ENCODE measurements around the gene GBX2. TPM values are rescaled to one million over a fixed set of nuclear protein-coding genes. Genes with fewer than 3 reads are reported as not detected.

Gene GBX2
- total RNA-seq, 4 donors from 2014 or later, result not detected

- TF ChIP-seq CTCF (IDR thresholded peaks at IDR 0.05; ENCODE audit: low read depth), result no peak
Measured at GRCh38 chr2:236120141-236120601, 48.0 kb downstream of the GBX2 start.

GRCh38 chr2:236119476-236119875, 48.7 kb downstream of the GBX2 start:
- no peak for TF ChIP-seq CTCF (IDR thresholded peaks at IDR 0.05; ENCODE audit: low read depth)

DNA sequence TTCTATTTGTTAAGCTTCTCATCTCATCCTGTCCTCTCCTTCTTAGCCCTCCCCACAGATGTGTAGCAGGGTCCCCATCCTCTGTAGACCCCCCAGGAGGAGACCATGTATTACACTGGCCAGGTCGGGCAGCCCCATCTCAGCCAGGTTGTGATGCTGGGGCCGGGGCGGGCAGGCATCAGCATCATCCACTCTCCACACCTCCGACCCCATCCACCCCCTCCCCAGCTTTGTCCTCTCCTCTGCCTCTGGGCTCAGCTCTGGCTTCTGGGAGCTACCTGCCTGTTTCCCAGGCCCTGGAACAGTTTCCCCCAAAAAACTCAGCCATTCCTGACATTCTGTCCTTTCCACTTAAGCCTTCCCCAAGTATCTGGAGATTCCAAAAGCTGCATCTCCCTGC, 49.2 kb downstream of the GBX2 start:
- TF ChIP-seq CTCF (IDR thresholded peaks at IDR 0.05; ENCODE audit: low read depth), result no peak

DNA sequence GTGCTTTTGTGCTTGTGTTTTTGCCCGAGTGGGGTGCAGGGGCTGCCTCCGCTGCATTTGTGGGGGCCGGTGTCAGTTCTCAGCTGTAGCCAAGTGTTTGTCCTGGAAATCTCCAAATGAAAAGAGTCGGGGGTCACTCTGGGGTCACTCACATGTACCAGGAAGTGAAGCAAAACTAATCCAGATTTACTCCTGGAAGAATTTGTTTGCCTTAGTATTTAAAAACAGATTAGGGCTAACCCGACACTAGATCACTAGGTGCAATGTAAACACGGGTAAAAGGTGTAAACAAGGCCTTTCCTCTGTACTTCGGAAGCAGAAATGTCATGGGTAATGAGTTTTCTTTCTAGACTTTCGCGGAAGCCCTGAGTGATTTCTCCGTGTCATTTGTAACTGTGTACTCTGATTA, 50.3 kb downstream of the GBX2 start:
- no peak for TF ChIP-seq CTCF (IDR thresholded peaks at IDR 0.05; ENCODE audit: low read depth)

- no peak for TF ChIP-seq CTCF (IDR thresholded peaks at IDR 0.05; ENCODE audit: low read depth)
Measured at GRCh38 chr2:236117401-236117800, 50.8 kb downstream of the GBX2 start.

Small RNA genes within 50 kb of the gene (small RNA-seq; reads per million reads assigned to genes)
- gene RF00019, result 0.49 reads per million
- not detected for gene RNU1-31P

Other genes starting within 250 kb of the GBX2 start
- not detected for gene ASB18, start 96.0 kb upstream of the GBX2 start, total RNA-seq